B cell (primary cell): ENCODE data around the gene PRKN. TPM values are rescaled to one million over a fixed set of nuclear protein-coding genes. Genes with fewer than 3 reads are reported as not detected.

Experiments used
- ATAC-seq: fragments of 200-7000 bp; cut with Tn5 transposase; one replicate; pipeline ENCODE4 v1.10.0; 2021; ENCODE audit warnings: low read depth, mild to moderate bottlenecking, moderate number of reproducible peaks, moderate library complexity
- CTCF ChIA-PET: fragments of 350-600 bp; sonication (Branson Sonifier 250); formaldehyde crosslinking; loops from one replicate; lab custom pipeline; 2021; ENCODE audit warnings: antibody characterized with exemption, inconsistent platforms; lab: Charles Lee
- POLR2A ChIA-PET: fragments of 350-600 bp; sonication (Branson Sonifier 250); formaldehyde crosslinking; loops from one replicate; lab custom pipeline; 2021; ENCODE audit warnings: antibody characterized with exemption; lab: Charles Lee
- DNase-seq: peaks from one replicate; pipeline ENCODE4 v3.0.0; 2013
- H2AFZ ChIP-seq: 2 replicates; pipeline ENCODE4 v1.6.1; 2012; ENCODE audit warnings: mild to moderate bottlenecking, low read depth, low read length; ENCODE audit not compliant: insufficient read depth, poor library complexity, severe bottlenecking
- H3K27ac ChIP-seq, 2 donors: 1 replicate in 1 of 2; 2 replicates in 1 of 2; pipeline ENCODE4 v1.5.1; 2012 to 2013; ENCODE audit warnings: low read length in 2 of 2, mild to moderate bottlenecking in 2 of 2, moderate library complexity in 1 of 2
- H3K27me3 ChIP-seq, 4 experiments: fragments of 200-600 bp in 1 of 4; sonication (generic) in 1 of 4; replicated peaks in 1 of 4; 1 replicate in 2 of 4; 2 replicates in 2 of 4; pipeline versions ENCODE4 v1.6.1 to v1.7.0; 2013 to 2016; ENCODE audit warnings: low read length in 3 of 4, mild to moderate bottlenecking in 2 of 4, mixed read lengths in 1 of 4, moderate library complexity in 1 of 4; ENCODE audit not compliant: insufficient read depth in 4 of 4, control insufficient read depth in 3 of 4; ENCODE audit errors: control extremely low read depth in 1 of 4
- H3K36me3 ChIP-seq, 2 experiments: replicated peaks in 1 of 2; 1 replicate in 1 of 2; 2 replicates in 1 of 2; pipeline versions ENCODE4 v1.6.1 to v1.7.1; 2013; ENCODE audit warnings: low read length in 1 of 2; ENCODE audit not compliant: insufficient read depth in 2 of 2, control insufficient read depth in 1 of 2; ENCODE audit errors: control extremely low read depth in 1 of 2, extremely low read depth in 1 of 2
- H3K4me1 ChIP-seq, 2 donors: fragments of 200-600 bp in 1 of 2; sonication (generic) in 1 of 2; 1 replicate in 1 of 2; 2 replicates in 1 of 2; pipeline versions ENCODE4 v1.5.1 to v1.6.1; 2013 to 2017; ENCODE audit warnings: low read length in 2 of 2; ENCODE audit not compliant: control insufficient read depth in 2 of 2, insufficient read depth in 2 of 2
- H3K4me2 ChIP-seq: replicated peaks from 2 replicates; pipeline ENCODE3; 2012; ENCODE audit warnings: mild to moderate bottlenecking, low read depth, low read length; ENCODE audit not compliant: poor library complexity, severe bottlenecking
- H3K4me3 ChIP-seq, 5 experiments: fragments of 200-600 bp in 1 of 5; sonication (generic) in 1 of 5; 1 replicate in 3 of 5; 2 replicates in 2 of 5; pipeline versions ENCODE4 v1.5.1 to v1.7.0; 2011 to 2016; ENCODE audit warnings: low read length in 4 of 5, mild to moderate bottlenecking in 4 of 5, low read depth in 2 of 5, control low read depth in 1 of 5, moderate library complexity in 1 of 5; ENCODE audit not compliant: insufficient read depth in 1 of 5; ENCODE audit errors: control extremely low read depth in 1 of 5, extremely low read depth in 1 of 5
- H3K79me2 ChIP-seq: fragments of 200-600 bp; sonication (generic); one replicate; pipeline ENCODE4 v1.6.0; 2016; ENCODE audit warnings: low read length; ENCODE audit not compliant: control insufficient read depth, insufficient read depth
- H3K9ac ChIP-seq: fragments of 200-600 bp; sonication (generic); 2 replicates; pipeline ENCODE4 v1.6.1; 2017; ENCODE audit warnings: mild to moderate bottlenecking, low read length, moderate library complexity
- H3K9me3 ChIP-seq, 3 donors: one replicate each; pipeline versions ENCODE4 v1.6.1 to v1.7.1; 2013; ENCODE audit warnings: low read length in 2 of 3; ENCODE audit not compliant: control insufficient read depth in 2 of 3, insufficient read depth in 1 of 3; ENCODE audit errors: control extremely low read depth in 1 of 3
- H4K20me1 ChIP-seq: 2 replicates; pipeline ENCODE4 v1.6.0; 2012; ENCODE audit warnings: mild to moderate bottlenecking, low read length; ENCODE audit not compliant: insufficient read depth, control insufficient read depth, poor library complexity, severe bottlenecking
- H3K27ac Mint-ChIP-seq: one replicate; pipeline ENCODE4 v1.8.0; 2021; ENCODE audit warnings: mixed read lengths
- H3K27me3 Mint-ChIP-seq: one replicate; pipeline ENCODE4 v1.8.0; 2021; ENCODE audit warnings: mixed read lengths
- H3K4me1 Mint-ChIP-seq: one replicate; pipeline ENCODE4 v1.8.0; 2021; ENCODE audit warnings: mixed read lengths
- H3K4me3 Mint-ChIP-seq: one replicate; pipeline ENCODE4 v1.8.0; 2021; ENCODE audit warnings: mixed read lengths
- H3K9me3 Mint-ChIP-seq: one replicate; pipeline ENCODE4 v1.8.0; 2022; ENCODE audit warnings: mixed read lengths; ENCODE audit not compliant: insufficient read depth
- CTCF ChIP-seq: fragments of 200-600 bp; IDR thresholded peaks from one replicate; pipeline ENCODE4 v1.8.0; 2022; ENCODE audit warnings: antibody characterized with exemption, mild to moderate bottlenecking
- EZH2 ChIP-seq: IDR thresholded peaks from 2 replicates; pipeline ENCODE4 v1.6.1; 2012; ENCODE audit warnings: borderline replicate concordance, low read depth, mild to moderate bottlenecking, moderate library complexity, low read length; ENCODE audit not compliant: insufficient read depth, poor library complexity, severe bottlenecking
- WGBS: methylation state at CpG from one replicate; pipeline ENCODE4 v1.1.5; 2013; ENCODE audit warnings: missing lambda C conversion rate; ENCODE audit not compliant: insufficient coverage; 5-methylcytosine and 5-hydroxymethylcytosine counted together
- intact Hi-C: fragments of 100-400 bp; cut with micrococcal nuclease; formaldehyde crosslinking; loops from one replicate; pipeline ENCODE4 v1.10.0; 2022
- polyA plus RNA-seq: library from polyadenylated mRNA; depleted of rRNA; stranded (reverse); fragments of >200 nt; gene quantifications from 2 replicates; pipeline ENCODE4 v1.2.3, GENCODE V29; 2012
- total RNA-seq, 2 donors: library from RNA; stranded (reverse); fragments of 120-200 nt in 1 of 2; gene quantifications; 1 replicate in 1 of 2; 2 replicates in 1 of 2; pipeline versions ENCODE4 v1.2.3 to v1.2.4, GENCODE V29; 2013 to 2022

PRKN gene
- total and polyA plus RNA-seq, 2 donors (not counting 1 experiment from before 2014, with no cell fraction given), result 1.6 to 6.2 TPM

DNA sequence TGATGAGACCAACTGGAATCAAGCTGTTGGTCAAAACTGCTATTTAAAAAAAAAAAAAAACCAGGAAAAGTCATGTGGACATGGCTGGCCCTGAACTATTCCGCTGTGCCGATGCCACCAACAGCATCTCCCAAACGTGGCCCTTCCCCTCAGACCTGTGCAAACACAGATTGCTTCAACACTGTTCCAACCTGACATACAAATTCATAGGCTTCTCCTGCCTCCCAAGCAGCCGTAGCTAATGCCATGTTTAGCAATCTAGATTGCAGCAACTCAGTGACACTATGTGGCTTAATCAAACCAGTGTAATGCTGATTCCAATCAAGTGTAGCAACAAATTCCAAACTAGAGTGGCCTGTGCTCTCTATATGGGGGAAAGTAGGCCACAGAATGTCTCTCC is 16.2 kb downstream of the PRKN start:
- Mint-ChIP-seq H3K27ac (no peak overlapping the region), H3K4me1 (peaks cover 2% of the 10 kb centered on the region), H3K4me3 (no peak overlapping the region), H3K9me3 (peaks cover 3% of the 10 kb centered on the region), H3K27me3 (no peaks in the 10 kb centered on the region)
- CTCF ChIA-PET, result no interaction called here
- Histone ChIP-seq H3K79me2 (no peaks in the 10 kb centered on the region), H3K4me2 (no peak overlapping the region), H3K4me3 (no peak overlapping the region), H3K4me1 (peaks cover under 1 to 1% of the 10 kb centered on the region in 2 donors), H4K20me1 (no peaks in the 10 kb centered on the region), H3K36me3 (no peaks in the 10 kb centered on the region), H2AFZ (no peak overlapping the region), H3K27ac (no peak overlapping the region), H3K9me3 (no peaks in the 10 kb centered on the region), H3K27me3 (no peaks in the 10 kb centered on the region), H3K9ac (no peak overlapping the region)
- WGBS, result 78% methylated on average over 4 of the region's 4 CpGs
- intact Hi-C loops, result no loop called here
- ATAC-seq (no peak), DNase-seq (no peak)
- POLR2A ChIA-PET, result no interaction called here
- TF ChIP-seq CTCF (no peak), EZH2 (no peak)

GRCh38 chr6:162710936-162711335 is 16.6 kb downstream of the PRKN start:
- no peak overlapping the region for H3K4me3 Mint-ChIP-seq
- Histone ChIP-seq H3K79me2 (no peaks in the 10 kb centered on the region), H3K9ac (no peak overlapping the region), H3K27me3 (no peaks in the 10 kb centered on the region), H3K36me3 (no peaks in the 10 kb centered on the region), H3K4me1 (peaks cover 3 to 6% of the 10 kb centered on the region in 2 donors), H3K4me2 (no peak overlapping the region), H3K27ac (no peak overlapping the region), H3K9me3 (no peaks in the 10 kb centered on the region), H2AFZ (no peak overlapping the region), H3K4me3 (no peak overlapping the region), H4K20me1 (no peaks in the 10 kb centered on the region)
- ATAC-seq, result no peak
- no peak for TF ChIP-seq CTCF
- no peak for TF ChIP-seq EZH2
- ChIA-PET CTCF (no interaction called here), POLR2A (no interaction called here)
- peaks cover 2% of the 10 kb centered on the region for H3K9me3 Mint-ChIP-seq
- intact Hi-C loops, result no loop called here
- H3K4me1 Mint-ChIP-seq, result peaks cover 5% of the 10 kb centered on the region
- DNase-seq, result no peak
- 83% methylated on average over 2 of the region's 2 CpGs for WGBS
- no peak overlapping the region for H3K27ac Mint-ChIP-seq
- no peaks in the 10 kb centered on the region for H3K27me3 Mint-ChIP-seq
